ENCODE measurements around the gene OR4D6. TPM values are rescaled to one million over a fixed set of nuclear protein-coding genes. Genes with fewer than 3 reads are reported as not detected.
"Not testable (repeated sequence)": the region's sequence is repeated elsewhere in the genome, so short reads cannot be mapped to it uniquely, and the experiment has no call there.

The OR4D6 gene
- polyA plus RNA-seq, 6 donors from 2014 or later, result not detected

DNA sequence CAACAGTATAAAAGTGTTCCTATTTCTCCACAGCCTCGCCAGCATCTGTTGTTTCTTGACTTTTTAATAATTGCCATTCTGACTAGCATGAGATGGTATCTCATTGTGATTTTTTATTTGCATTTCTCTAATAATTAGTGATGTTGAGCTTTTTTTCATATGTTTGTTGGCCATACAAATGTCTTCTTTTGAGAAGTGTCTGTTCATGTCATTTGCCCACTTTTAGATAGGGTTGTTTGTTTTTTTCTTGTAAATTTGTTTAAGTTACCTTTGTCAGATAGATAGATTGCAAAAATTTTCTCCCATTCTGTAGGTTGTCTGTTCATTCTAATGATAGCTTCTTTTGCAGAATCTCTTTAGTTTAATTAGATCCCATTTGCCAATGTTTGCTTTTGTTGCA lies 11.1 kb upstream of the OR4D6 start:
- not testable (repeated sequence) for H3K4me3 Mint-ChIP-seq; DNase-seq; H3K27ac Mint-ChIP-seq; ATAC-seq (ENCODE audit: low read depth in 2 of 2); H3K4me1 Mint-ChIP-seq; H3K36me3 Mint-ChIP-seq
- Mint-ChIP-seq H3K27me3 (peaks cover 5 to 40% (median 5%) of the 10 kb centered on the region in 3 donors), H3K9me3 (peaks cover 6 to 20% (median 9%) of the 10 kb centered on the region in 7 donors)

DNA sequence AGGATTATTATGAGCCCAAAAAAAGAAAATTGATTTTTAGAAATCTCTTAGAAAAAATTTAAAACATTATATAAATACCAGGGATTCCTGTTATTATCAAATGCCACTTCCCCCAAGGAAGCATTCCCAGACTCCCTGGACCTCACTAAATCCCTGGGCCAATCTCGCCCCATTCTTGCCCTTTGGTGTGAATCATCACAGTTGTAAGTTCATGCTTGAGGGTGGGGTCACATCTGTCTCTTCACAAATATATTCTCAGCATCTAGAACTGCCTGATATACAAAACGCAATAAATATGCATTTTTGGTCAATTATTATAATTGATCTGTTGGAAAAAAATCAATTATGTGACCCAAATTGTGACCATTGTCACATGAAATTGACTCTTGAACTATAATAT lies 8.3 kb upstream of the OR4D6 start:
- no peaks in the 10 kb centered on the region for H3K4me1 Mint-ChIP-seq
- H3K4me3 Mint-ChIP-seq, result no peak overlapping the region
- H3K27ac Mint-ChIP-seq, result no peak overlapping the region
- H3K9me3 Mint-ChIP-seq, result peaks cover 6 to 20% (median 9%) of the 10 kb centered on the region in 7 donors
- peaks cover 5 to 36% (median 10%) of the 10 kb centered on the region in 3 donors for H3K27me3 Mint-ChIP-seq
- ATAC-seq (ENCODE audit: low read depth in 2 of 2) (no peak), DNase-seq (no peak)
- peaks cover 0 to 9% of the 10 kb centered on the region in 2 donors for H3K36me3 Mint-ChIP-seq

DNA sequence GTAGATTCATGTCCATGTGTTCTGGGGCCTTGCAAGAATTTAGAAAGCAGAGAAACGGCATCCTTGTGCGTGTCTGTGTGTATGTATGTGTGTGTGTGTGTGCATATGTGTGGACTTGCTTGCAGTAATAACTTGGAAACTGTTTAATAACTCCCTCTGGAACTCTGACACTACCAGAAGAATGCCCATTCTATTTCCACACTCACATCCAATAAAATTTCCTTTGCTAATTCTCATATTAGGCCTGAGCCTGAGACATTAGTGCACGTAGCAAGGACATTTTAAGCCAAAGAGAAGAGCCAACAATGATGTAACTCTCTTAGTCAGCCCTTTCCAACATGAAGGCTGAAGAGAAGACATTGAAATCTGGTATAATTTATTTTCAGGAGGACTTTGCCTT lies 3.2 kb downstream of the OR4D6 start:
- DNase-seq, result no peak
- no peak for ATAC-seq (ENCODE audit: low read depth in 2 of 2)
- Mint-ChIP-seq H3K4me1 (no peaks in the 10 kb centered on the region), H3K27me3 (peaks cover 22 to 36% (median 27%) of the 10 kb centered on the region in 3 donors), H3K27ac (no peak overlapping the region), H3K4me3 (no peak overlapping the region), H3K36me3 (peaks cover 0 to 5% of the 10 kb centered on the region in 2 donors), H3K9me3 (peaks cover 0 to 8% (median 0%) of the 10 kb centered on the region in 7 donors)

DNA sequence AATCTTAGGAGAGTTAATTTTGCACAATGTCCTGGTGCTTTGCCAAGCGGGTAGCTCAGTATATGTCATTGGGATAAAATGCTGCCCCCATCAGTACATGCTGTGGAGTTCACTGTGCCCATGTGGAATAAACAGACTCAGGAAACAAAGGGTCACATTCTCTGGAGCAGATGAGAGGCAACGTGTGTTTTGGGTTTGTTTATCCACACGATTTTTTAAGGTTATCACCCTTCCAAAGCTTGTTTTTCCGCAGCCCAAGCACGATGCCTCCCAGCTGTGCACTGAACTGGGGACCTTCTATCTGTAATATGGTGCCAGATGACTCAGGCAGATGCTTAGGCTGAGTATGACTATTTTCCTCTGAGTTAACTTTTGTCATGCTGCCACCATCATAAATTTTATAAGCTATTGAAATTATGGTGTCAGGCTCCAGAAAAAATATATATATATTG lies 6.5 kb downstream of the OR4D6 start:
- Mint-ChIP-seq H3K36me3 (no peaks in the 10 kb centered on the region), H3K27me3 (peaks cover 8 to 40% (median 27%) of the 10 kb centered on the region in 3 donors), H3K4me1 (no peaks in the 10 kb centered on the region), H3K27ac (no peak overlapping the region), H3K9me3 (peaks cover 0 to 9% (median 4%) of the 10 kb centered on the region in 7 donors), H3K4me3 (no peak overlapping the region)
- ATAC-seq (ENCODE audit: low read depth in 2 of 2), result no peak
- no peak for DNase-seq

DNA sequence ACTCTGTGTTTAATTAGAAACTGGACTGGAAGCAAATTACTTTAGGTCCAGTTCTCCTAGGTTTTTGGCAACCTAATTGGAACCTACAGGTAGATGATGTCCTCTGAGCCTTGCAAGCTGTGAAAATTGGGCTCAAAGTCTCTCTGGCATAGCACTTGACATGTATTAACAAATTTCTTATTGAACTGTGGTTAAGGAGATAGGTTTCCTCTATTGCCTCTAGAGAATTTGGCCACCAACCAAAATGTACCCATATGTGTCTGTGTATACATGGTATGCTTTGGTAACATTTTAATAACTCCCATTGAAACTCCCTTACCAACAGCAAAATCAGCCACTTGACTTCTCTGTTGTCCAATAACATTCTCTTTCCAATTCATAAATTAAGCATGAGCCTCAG lies 16.3 kb downstream of the OR4D6 start, which contains the start of gene OR4D10:
TSS of gene OR4D10 (plus strand) at position 301 of the 400 bp plus-strand sequence. CDS start 4,115 bp downstream, outside the sequence.
- ATAC-seq (ENCODE audit: low read depth in 2 of 2) (no peak), DNase-seq (no peak)
- Mint-ChIP-seq H3K36me3 (no peaks in the 10 kb centered on the region), H3K27ac (no peak within 1 kb of the TSS), H3K9me3 (no peaks in the 10 kb centered on the region), H3K4me3 (no peak within 1 kb of the TSS), H3K4me1 (peaks cover 5 to 13% (median 10%) of the 10 kb centered on the region in 3 donors), H3K27me3 (peaks cover 8 to 21% (median 15%) of the 10 kb centered on the region in 3 donors)

DNA sequence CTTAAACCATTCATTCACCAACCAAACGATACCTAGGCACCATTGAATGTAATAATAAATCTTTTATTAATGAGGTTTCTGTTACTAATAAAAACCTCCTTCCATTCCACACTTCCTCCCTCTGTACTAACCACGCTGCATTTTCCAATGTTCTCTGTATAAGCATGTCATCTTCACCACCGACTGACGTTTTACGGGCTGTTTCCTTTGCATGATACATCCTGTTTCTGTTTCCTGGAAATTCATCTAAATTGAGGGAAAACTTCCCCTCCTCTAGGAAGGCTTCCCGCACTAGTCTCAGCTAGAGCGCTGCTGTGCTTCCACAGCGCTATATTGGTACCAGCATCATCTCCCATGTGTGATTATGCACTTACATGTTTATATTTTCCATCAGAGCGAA lies 18.4 kb downstream of the OR4D6 start:
- no peak for DNase-seq
- Mint-ChIP-seq H3K36me3 (no peaks in the 10 kb centered on the region), H3K27ac (no peak overlapping the region), H3K4me1 (peaks cover 5 to 13% (median 10%) of the 10 kb centered on the region in 3 donors), H3K27me3 (peaks cover 9 to 17% (median 15%) of the 10 kb centered on the region in 3 donors), H3K9me3 (no peaks in the 10 kb centered on the region), H3K4me3 (no peak overlapping the region)
- no peak for ATAC-seq (ENCODE audit: low read depth in 2 of 2)

DNA sequence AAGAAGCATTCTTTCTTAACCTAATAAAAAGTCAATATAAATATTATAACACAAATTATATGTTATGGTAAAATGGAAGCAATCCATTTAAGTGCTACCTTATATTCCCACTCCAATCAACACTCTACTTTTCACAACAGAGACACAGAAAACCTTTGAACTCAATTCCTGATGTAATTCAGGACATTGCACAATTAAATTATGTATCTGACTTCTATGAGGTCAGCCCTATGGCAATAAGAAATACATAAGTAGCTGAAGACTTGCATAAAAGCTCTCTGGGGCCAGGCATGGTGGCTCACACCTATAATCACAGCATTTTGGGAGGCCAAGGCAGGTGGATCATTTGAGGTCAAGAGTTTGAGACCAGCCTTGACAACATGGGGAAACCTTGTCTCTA lies 23.1 kb downstream of the OR4D6 start:
- Mint-ChIP-seq H3K9me3 (no peaks in the 10 kb centered on the region), H3K36me3 (no peaks in the 10 kb centered on the region), H3K4me3 (no peak overlapping the region), H3K27me3 (peaks cover 5 to 11% (median 8%) of the 10 kb centered on the region in 3 donors), H3K27ac (no peak overlapping the region), H3K4me1 (peaks cover 5 to 13% (median 10%) of the 10 kb centered on the region in 3 donors)
- ATAC-seq (ENCODE audit: low read depth in 2 of 2), result no peak
- no peak for DNase-seq

DNA sequence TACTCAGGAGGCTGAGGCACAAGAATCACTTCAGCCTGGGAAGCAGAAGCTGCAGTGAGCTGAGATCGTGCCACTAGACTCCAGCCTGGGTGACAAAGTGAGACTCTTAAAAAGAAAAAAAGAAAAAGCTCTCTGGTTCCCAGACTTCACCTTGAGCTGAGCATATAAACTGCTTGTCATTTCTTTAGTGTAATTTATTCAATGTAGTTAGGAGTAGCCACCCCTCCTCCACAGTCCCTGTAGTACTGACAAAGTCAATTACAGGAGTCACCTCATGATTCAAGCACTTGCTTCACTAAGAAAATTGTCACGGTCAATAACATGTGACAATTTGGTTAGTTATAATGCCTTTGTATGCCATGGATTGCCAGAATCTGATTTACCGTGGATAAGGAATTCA lies 23.6 kb downstream of the OR4D6 start:
- DNase-seq, result no peak
- Mint-ChIP-seq H3K4me1 (peaks cover 5 to 13% (median 10%) of the 10 kb centered on the region in 3 donors), H3K27ac (no peak overlapping the region)

DNA sequence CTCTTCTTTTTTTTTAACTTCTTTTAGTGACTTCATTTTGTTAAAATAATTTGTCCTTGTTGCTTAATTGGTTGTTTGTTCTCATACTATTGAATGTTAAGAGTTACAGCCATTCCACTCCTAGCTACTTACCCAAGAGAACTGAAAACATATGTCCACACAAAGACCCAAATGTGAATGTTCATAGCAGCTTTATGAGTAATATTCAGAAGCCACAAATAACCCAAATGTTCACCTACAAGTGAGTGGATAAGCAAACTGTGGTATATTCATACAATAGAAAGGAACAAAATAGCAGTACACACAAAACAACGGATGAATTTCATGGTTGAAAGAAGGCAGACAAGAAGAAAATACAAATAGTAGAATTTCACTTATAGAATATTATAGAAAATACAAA lies 45.2 kb downstream of the OR4D6 start:
- H3K36me3 Mint-ChIP-seq, result peaks cover 0 to 6% of the 10 kb centered on the region in 2 donors
- DNase-seq (no peak), ATAC-seq (ENCODE audit: low read depth in 2 of 2) (no peak)
- no peak overlapping the region for H3K27ac Mint-ChIP-seq
- peaks cover 0 to 3% (median 0%) of the 10 kb centered on the region in 3 donors for H3K4me1 Mint-ChIP-seq
- peaks cover 0 to 26% (median 8%) of the 10 kb centered on the region in 3 donors for H3K27me3 Mint-ChIP-seq
- no peak overlapping the region for H3K4me3 Mint-ChIP-seq
- peaks cover 0 to under 1% (median 0%) of the 10 kb centered on the region in 7 donors for H3K9me3 Mint-ChIP-seq

More for the DNA sequence above, 23.6 kb downstream of the OR4D6 start:
- no peaks in the 10 kb centered on the region for H3K36me3 Mint-ChIP-seq
- H3K9me3 Mint-ChIP-seq, result no peaks in the 10 kb centered on the region
- H3K27me3 Mint-ChIP-seq, result peaks cover 7 to 11% (median 8%) of the 10 kb centered on the region in 3 donors
- ATAC-seq (ENCODE audit: low read depth in 2 of 2), result no peak
- H3K4me3 Mint-ChIP-seq, result no peak overlapping the region

DNA sequence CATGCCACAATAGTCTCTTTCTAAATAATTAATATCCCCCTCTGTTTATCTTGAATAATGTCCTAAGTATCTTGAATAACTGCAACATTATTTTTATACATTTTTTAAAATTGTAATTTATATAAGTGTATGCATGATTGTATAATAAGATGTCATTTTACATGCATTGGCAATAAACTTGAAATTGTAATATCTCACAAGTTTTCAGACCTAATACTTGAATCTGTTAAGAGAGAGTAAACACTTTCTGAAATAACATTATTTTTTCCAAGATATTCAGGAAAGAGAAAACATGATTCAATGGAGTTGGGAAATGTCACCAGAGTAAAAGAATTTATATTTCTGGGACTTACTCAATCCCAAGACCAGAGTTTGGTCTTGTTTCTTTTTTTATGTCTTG lies 46.5 kb downstream of the OR4D6 start, which contains the start of gene OR4D11:
TSS of gene OR4D11 (plus strand) at position 301 of the 400 bp plus-strand sequence. CDS start at position 301, 0 bp downstream.
- Mint-ChIP-seq H3K36me3 (peaks cover 0 to 6% of the 10 kb centered on the region in 2 donors), H3K4me1 (peaks cover 0 to 3% (median 0%) of the 10 kb centered on the region in 3 donors), H3K27me3 (peaks cover 0 to 19% (median 8%) of the 10 kb centered on the region in 3 donors), H3K9me3 (peaks cover 0 to 2% (median 0%) of the 10 kb centered on the region in 7 donors), H3K27ac (peak within 1 kb of the TSS in 1 of 6 donors; percentile 80), H3K4me3 (no peak within 1 kb of the TSS)
- ATAC-seq (ENCODE audit: low read depth in 2 of 2) (no peak), DNase-seq (no peak)

Other genes starting within 250 kb of the OR4D6 start
- 10 to 100 TPM; 40.6 to 96.5 (median 79.1) TPM for gene MPEG1, start 244.0 kb upstream of the OR4D6 start, polyA plus RNA-seq (ENCODE audit: low read depth in 6 of 6)
- not detected for gene OR5AN1, start 98.1 kb upstream of the OR4D6 start, polyA plus RNA-seq (ENCODE audit: low read depth in 6 of 6)
- not detected for gene OR5A2, start 30.5 kb upstream of the OR4D6 start, polyA plus RNA-seq (ENCODE audit: low read depth in 6 of 6)
- not detected for gene OR5A1, start 20.5 kb upstream of the OR4D6 start, polyA plus RNA-seq (ENCODE audit: low read depth in 6 of 6)
- not detected for gene OR4D10, start 16.4 kb downstream of the OR4D6 start, polyA plus RNA-seq (ENCODE audit: low read depth in 6 of 6)
- gene OR4D11, start 46.6 kb downstream of the OR4D6 start, polyA plus RNA-seq (ENCODE audit: low read depth in 6 of 6), result not detected
- not detected for gene OR4D9, start 54.6 kb downstream of the OR4D6 start, polyA plus RNA-seq (ENCODE audit: low read depth in 6 of 6)
- 10 to 100 TPM; 20.4 to 34.4 (median 27.5) TPM for gene OSBP, start 158.8 kb downstream of the OR4D6 start, polyA plus RNA-seq (ENCODE audit: low read depth in 6 of 6)
- 10 to 100 TPM in 1 of 6 donors, 1 to 10 TPM in 5; 3.3 to 11.9 (median 6.2) TPM for gene PATL1, start 212.1 kb downstream of the OR4D6 start, polyA plus RNA-seq (ENCODE audit: low read depth in 6 of 6)

All from naive B cell (primary cell).